HG03354 (cell line): ENCODE measurements around the gene SYCN.

ENCODE experiments used
- ATAC-seq: cut with Tn5 transposase; IDR thresholded peaks from one replicate; pipeline ENCODE4 v1.9.1; 2021; ENCODE audit warnings: mild to moderate bottlenecking; ENCODE audit not compliant: unreplicated experiment, poor library complexity, severe bottlenecking

Gene SYCN

GRCh38 chr19:39196860-39197562 is 7.1 kb downstream of the SYCN start, which contains the start of gene NCCRP1:
NCCRP1 (plus strand) TSS chr19:39196964; CDS start chr19:39196983, 19 bp downstream.
- no peak for ATAC-seq

DNA sequence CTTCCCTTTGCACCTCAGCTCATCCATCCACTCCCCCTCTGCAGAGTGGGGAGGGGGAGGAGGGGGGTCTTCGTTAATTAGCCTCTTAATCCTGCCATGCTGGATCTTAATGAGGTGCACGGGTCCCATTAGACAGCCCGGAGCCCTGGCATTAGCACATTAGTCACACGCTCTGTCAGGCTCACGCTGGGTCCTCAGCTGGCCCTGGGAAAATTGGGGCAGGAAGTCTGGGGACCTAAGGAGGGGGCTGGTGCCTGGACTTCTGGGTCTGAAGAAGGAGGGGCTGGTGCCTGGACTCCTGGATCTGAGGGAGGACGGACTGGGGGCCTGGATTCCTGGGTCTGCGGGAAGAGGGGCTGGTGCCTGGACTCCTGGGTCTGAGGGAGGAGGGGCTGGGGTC is 7.7 kb downstream of the SYCN start:
- ATAC-seq = no peak

DNA sequence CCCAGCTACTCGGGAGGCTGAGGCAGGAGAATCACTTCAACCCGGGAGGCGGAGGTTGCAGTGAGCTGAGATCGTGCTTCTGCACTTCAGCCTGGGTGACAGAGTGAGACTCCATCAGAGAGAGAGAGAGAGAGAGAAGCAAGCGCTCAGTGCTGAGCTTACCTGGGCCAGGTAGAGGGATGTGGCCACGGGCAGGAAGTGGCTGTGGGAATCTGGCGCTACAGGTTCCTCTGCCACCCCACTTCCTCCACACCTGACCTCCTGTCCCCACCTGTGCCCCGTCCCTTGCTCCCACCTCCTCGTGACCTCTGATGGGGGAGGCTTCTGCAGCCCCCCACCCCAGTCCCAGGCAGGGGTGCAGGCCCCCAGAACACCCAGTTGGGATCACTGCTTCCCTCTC is 8.3 kb downstream of the SYCN start:
- no peak for ATAC-seq

DNA sequence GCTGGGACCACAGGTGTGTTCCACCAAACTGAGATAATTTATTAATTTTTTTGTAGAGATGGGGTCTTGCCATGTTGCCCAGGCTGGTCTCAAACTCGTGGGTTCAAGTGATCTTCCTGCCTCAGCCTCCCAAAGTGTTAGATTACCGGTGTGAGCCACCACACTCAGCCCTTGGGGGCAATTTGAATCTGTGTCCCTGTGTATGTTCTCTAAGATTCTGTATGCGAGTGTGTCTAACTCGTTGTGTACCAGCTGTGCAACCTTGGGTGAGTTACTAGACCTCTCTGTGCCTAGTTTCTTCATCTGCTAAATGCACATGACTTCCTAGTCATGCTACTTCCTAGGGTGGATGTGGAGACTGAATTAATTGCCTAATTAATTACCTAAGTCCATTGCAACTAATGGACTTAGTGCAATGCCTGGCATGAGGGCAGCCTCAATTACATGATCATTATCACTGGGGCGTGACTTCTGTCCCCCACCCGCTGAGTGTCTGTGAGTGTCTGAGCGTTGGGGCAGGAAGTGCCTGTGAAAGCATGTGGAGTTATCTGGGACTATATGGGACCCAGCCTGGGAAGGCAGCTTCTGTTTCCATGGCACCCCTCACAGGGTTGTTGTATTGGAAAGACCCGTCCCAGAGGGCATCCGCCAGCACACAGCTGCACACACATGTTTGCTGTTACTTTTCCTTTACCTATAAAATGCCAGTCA is 9.1 kb downstream of the SYCN start:
- no peak for ATAC-seq

DNA sequence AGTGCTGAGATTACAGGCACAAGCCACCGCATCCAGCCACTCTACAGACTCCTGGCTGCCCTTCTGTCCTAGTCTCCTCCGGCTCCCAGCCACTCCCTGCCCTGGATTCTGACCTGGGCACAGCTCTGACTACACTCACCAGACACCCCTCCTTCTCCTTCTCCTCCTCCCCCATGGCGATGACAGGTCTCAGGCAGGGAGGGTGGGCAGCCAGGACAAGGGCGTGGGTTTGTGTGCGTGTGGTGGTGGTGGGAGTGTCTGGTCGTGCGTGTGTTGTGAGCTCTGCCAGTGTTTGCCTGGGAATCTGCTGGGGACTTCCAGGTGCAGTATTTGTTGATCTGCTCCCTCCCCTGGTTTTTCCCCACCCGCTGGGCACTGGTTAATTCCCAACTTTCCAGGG is 10.3 kb downstream of the SYCN start:
- no peak for ATAC-seq

- no peak for ATAC-seq
Observed at GRCh38 chr19:39192846-39193245, 11.2 kb downstream of the SYCN start.

GRCh38 chr19:39190768-39191167 is 13.3 kb downstream of the SYCN start:
- ATAC-seq = no peak

- no peak for ATAC-seq
Observed at GRCh38 chr19:39188960-39189359, 15.1 kb downstream of the SYCN start.

DNA sequence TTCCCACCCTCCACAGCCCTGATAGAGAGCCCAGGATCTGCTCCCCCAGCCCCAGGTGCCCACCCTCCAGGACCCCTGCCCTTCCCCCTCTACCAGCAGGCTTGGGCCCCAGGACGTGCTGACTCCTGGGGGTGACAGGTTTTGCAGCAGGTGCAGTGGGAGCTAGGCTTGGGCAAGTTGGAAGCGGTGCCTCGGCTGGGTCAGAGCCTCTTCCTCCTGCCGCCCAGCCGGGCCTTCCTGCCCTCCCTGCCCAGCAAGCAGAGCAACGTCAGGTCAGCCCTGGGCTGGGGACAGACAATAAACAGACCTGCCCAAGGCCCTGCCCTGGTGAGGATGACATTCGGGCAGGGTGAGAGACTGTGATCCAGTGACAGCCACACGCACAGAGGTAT is 16.5 kb downstream of the SYCN start:
- no peak for ATAC-seq

- ATAC-seq = no peak
Observed at GRCh38 chr19:39186391-39186790, 17.7 kb downstream of the SYCN start.

DNA sequence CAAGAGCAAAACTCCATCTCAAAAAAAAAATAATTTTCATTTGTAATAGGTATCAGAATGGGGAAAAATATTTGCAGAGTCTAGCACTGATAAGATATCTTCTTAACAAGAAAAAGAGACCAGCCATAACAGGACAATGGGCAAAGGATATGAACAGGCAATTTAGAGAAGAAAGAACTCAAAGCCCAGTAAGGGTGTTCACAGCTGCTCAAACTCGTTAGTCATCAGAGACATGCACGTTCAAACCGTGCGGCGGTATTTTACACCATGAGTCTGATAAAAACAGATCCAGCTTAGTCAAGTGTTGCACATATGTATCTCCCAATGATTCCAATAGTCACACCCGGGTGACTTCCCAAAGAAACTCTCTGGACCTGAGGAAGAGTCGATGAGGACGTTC is 21.0 kb downstream of the SYCN start:
- no peak for ATAC-seq

- ATAC-seq = no peak
Observed at GRCh38 chr19:39182174-39182505, 21.9 kb downstream of the SYCN start.

DNA sequence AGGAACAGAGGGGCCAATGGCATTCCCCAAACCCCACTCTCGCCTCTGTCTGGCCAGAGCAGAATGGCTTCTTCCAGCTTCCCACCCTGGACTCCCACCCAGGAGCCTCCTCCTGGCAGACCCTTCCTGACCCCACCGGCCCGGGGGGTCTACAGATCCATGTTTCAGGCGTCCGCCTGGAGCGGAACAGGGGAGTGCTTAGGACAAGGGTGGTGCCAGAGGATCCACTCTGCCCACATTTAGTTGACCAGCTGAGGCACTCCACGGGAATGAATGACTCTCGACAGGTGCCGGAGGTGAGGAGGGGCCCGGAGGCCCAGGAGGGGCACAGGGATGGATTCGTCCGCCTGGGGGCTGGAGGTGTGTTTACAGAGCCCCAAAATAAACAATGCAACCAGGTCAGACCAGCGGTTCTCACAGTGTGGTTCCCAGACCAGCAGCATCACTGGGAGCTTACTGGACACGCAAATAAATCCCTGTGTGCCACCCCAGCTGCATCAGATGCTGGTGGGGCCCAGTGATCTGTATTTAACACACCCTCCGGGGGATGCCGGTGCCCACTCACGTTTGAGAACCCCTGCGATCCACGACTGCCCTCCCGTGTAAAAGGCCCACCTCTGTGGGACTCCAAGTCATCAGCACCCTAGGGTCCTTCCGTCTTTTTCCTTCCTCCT is 22.4 kb downstream of the SYCN start:
- ATAC-seq = no peak

- ATAC-seq = no peak
Observed at GRCh38 chr19:39180749-39181148, 23.3 kb downstream of the SYCN start.

- no peak for ATAC-seq
Observed at GRCh38 chr19:39179754-39180153, 24.3 kb downstream of the SYCN start.

DNA sequence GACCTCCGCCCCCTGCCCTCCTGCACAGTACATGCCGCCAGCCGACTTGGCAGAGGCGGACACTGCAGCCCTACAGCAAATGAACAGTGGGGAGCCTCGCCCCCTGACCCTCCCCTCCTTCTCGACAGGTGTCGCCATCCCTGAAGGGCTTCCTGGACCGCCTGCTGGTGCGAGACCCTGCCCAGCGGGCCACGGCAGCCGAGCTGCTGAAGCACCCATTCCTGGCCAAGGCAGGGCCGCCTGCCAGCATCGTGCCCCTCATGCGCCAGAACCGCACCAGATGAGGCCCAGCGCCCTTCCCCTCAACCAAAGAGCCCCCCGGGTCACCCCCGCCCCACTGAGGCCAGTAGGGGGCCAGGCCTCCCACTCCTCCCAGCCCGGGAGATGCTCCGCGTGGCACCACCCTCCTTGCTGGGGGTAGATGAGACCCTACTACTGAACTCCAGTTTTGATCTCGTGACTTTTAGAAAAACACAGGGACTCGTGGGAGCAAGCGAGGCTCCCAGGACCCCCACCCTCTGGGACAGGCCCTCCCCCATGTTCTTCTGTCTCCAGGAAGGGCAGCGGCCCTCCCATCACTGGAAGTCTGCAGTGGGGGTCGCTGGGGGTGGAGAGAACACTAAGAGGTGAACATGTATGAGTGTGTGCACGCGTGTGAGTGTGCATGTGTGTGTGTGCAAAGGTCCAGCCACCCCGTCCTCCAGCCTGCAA is 25.6 kb downstream of the SYCN start:
- ATAC-seq = no peak

DNA sequence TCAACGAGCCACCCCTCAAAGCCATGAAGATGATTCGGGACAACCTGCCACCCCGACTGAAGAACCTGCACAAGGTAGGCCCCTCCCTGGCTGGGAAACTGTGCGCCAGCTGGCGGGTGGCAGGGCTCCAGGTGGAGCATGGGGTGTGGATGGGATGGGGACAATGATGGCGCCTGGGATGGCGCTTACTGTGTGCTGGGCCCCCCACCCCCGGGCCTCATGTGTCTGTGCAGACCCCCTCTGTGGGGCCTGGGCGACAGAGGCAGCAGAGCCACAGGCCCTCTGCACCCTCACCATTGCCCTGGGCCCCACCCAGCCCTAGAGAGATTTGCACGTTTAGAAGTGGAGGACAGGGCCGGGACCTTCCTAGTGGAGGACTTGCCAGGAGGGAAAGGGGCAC is 26.3 kb downstream of the SYCN start:
- ATAC-seq = no peak

- ATAC-seq = no peak
Observed at GRCh38 chr19:39177110-39177699, 26.9 kb downstream of the SYCN start.

DNA sequence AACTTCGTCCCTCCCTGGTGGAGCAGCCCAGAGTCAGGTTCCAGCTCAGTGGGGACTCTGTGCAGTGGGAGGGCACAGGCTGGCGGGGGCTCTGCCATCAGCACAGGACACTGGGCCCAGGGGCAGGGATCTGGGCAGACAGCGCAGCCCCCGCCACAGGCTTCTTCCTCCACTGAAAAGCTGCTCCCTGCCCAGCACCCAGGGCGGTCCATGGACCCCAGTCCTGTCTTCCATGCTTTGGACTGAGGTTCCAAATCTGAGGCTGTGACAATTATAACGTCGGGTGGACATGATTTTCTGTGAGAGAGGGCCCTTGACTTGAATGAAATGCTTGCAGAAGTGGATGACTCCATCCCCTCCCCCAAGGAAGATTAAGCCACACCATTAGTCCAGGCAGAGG is 28.5 kb downstream of the SYCN start:
- no peak for ATAC-seq
